HPDE6-E6E7 (cell line): Measurements from ENCODE around the gene YPEL5.

Experiments
- DNase-seq: peaks from one replicate; pipeline ENCODE4 v3.0.0; 2011; ENCODE audit warnings: missing footprints; ENCODE audit errors: extremely low spot score

Gene YPEL5

GRCh38 chr2:30165050-30165520 is 18.3 kb downstream of the YPEL5 start:
- peak; percentile 89 for DNase-seq

- DNase-seq: no peak
These were observed 18.8 kb downstream of the YPEL5 start for GRCh38 chr2:30165617-30166016.

- DNase-seq: no peak
These were observed 25.8 kb downstream of the YPEL5 start for GRCh38 chr2:30172627-30173026.

GRCh38 chr2:30177440-30177839 is 30.6 kb downstream of the YPEL5 start:
- DNase-seq: no peak

- no peak for DNase-seq
These were observed 31.1 kb downstream of the YPEL5 start for GRCh38 chr2:30177956-30178355.

- DNase-seq: peak; percentile 25
These were observed 32.0 kb downstream of the YPEL5 start for GRCh38 chr2:30178618-30179434.

GRCh38 chr2:30179536-30179935 is 32.7 kb downstream of the YPEL5 start:
- DNase-seq: no peak

- DNase-seq: no peak
These were observed 33.4 kb downstream of the YPEL5 start for GRCh38 chr2:30180226-30180625.

GRCh38 chr2:30181176-30181575 is 34.4 kb downstream of the YPEL5 start:
- no peak for DNase-seq

GRCh38 chr2:30184035-30184434 is 37.2 kb downstream of the YPEL5 start:
- DNase-seq: no peak

- DNase-seq: no peak
These were observed 38.4 kb downstream of the YPEL5 start for GRCh38 chr2:30185178-30185577.

- DNase-seq: no peak
These were observed 41.5 kb downstream of the YPEL5 start for GRCh38 chr2:30188292-30188691.

GRCh38 chr2:30190637-30191036 is 43.8 kb downstream of the YPEL5 start:
- DNase-seq: no peak

- no peak for DNase-seq
These were observed 44.3 kb downstream of the YPEL5 start for GRCh38 chr2:30191107-30191506.

- DNase-seq: no peak
These were observed 45.0 kb downstream of the YPEL5 start for GRCh38 chr2:30191819-30192271.

- DNase-seq: no peak
These were observed 45.5 kb downstream of the YPEL5 start for GRCh38 chr2:30192314-30192713.

GRCh38 chr2:30193104-30193681 is 46.4 kb downstream of the YPEL5 start:
- no peak for DNase-seq

GRCh38 chr2:30194421-30194820 is 47.6 kb downstream of the YPEL5 start:
- no peak for DNase-seq

- no peak for DNase-seq
These were observed 48.2 kb downstream of the YPEL5 start for GRCh38 chr2:30195016-30195415.

GRCh38 chr2:30197570-30198192 is 50.9 kb downstream of the YPEL5 start:
- no peak for DNase-seq

- DNase-seq: no peak
These were observed 55.2 kb downstream of the YPEL5 start for GRCh38 chr2:30201990-30202389.

GRCh38 chr2:30203156-30203555 is 56.3 kb downstream of the YPEL5 start:
- DNase-seq: no peak

GRCh38 chr2:30204281-30204680 is 57.5 kb downstream of the YPEL5 start:
- DNase-seq: no peak
